Parathyroid adenoma (tissue), 2 donors: Measurements from ENCODE around the gene LACTBL1.

Source experiments
- H2AFZ ChIP-seq: fragments of 300-600 bp; sonication (generic); one replicate; pipeline ENCODE4 v1.7.0; 2017; ENCODE audit warnings: antibody characterized with exemption, mild to moderate bottlenecking
- H3K27ac ChIP-seq: fragments of 300-600 bp; sonication (generic); one replicate; pipeline ENCODE4 v1.7.0; 2017
- H3K27me3 ChIP-seq: fragments of 300-600 bp; sonication (generic); one replicate; pipeline ENCODE4 v1.7.0; 2017; ENCODE audit warnings: low read length; ENCODE audit not compliant: control insufficient read depth, insufficient read depth
- H3K36me3 ChIP-seq: fragments of 300-600 bp; sonication (generic); one replicate; pipeline ENCODE4 v1.7.0; 2017; ENCODE audit warnings: low read length; ENCODE audit not compliant: control insufficient read depth, insufficient read depth
- H3K4me1 ChIP-seq: fragments of 300-600 bp; sonication (generic); one replicate; pipeline ENCODE4 v1.7.0; 2017; ENCODE audit warnings: control low read depth
- H3K4me2 ChIP-seq: fragments of 300-600 bp; sonication (generic); one replicate; pipeline ENCODE4 v1.7.0; 2017; ENCODE audit warnings: low read length
- H3K4me3 ChIP-seq: fragments of 300-600 bp; sonication (generic); one replicate; pipeline ENCODE4 v1.7.0; 2017; ENCODE audit warnings: low read depth, low read length
- H3K79me2 ChIP-seq: fragments of 300-600 bp; sonication (generic); one replicate; pipeline ENCODE4 v1.7.0; 2017; ENCODE audit warnings: control low read depth
- H3K9ac ChIP-seq: fragments of 300-600 bp; sonication (generic); one replicate; pipeline ENCODE4 v1.7.0; 2017; ENCODE audit warnings: mild to moderate bottlenecking
- H3K9me3 ChIP-seq: fragments of 300-600 bp; sonication (generic); one replicate; pipeline ENCODE4 v1.7.0; 2017; ENCODE audit warnings: low read length; ENCODE audit not compliant: control insufficient read depth
- TF ChIP-seq, protein P1 (sequence below): fragments of 300-600 bp; sonication (generic); IDR thresholded peaks from one replicate; pipeline ENCODE4 v1.7.0; 2017; ENCODE audit warnings: antibody characterized with exemption, mild to moderate bottlenecking
- donor health status: primary hyperparathyroidism.

Gene LACTBL1

GRCh38 chr1:22914633-22915217 lies 57.9 kb downstream of the LACTBL1 start:
- H3K4me2 ChIP-seq, result no peak overlapping the region

DNA sequence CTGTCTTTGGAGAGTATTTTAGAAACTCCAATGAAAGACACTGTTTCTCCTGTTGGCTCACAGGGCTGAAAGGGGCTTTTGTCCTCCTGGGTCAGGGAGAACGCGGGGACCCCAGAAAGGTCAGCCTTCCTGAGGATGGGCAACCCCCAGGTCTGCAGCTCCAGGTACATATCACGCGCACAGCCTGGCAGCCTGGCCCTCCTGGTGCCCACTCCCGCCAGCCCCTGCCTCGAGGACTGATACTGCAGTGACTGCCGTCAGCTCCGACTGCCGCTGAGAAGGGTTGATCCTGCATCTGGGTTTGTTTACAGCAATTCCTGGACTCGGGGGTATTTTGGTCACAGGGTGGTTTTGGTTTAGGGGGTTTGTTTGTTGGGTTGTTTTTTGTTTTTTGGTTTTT lies 58.5 kb downstream of the LACTBL1 start:
- H3K79me2 ChIP-seq, result no peaks in the 10 kb centered on the region
- no peaks in the 10 kb centered on the region for H3K27me3 ChIP-seq
- no peaks in the 10 kb centered on the region for H3K36me3 ChIP-seq
- H3K4me2 ChIP-seq, result no peak overlapping the region
- no peaks in the 10 kb centered on the region for H3K4me1 ChIP-seq
- TF ChIP-seq, protein P1, sequence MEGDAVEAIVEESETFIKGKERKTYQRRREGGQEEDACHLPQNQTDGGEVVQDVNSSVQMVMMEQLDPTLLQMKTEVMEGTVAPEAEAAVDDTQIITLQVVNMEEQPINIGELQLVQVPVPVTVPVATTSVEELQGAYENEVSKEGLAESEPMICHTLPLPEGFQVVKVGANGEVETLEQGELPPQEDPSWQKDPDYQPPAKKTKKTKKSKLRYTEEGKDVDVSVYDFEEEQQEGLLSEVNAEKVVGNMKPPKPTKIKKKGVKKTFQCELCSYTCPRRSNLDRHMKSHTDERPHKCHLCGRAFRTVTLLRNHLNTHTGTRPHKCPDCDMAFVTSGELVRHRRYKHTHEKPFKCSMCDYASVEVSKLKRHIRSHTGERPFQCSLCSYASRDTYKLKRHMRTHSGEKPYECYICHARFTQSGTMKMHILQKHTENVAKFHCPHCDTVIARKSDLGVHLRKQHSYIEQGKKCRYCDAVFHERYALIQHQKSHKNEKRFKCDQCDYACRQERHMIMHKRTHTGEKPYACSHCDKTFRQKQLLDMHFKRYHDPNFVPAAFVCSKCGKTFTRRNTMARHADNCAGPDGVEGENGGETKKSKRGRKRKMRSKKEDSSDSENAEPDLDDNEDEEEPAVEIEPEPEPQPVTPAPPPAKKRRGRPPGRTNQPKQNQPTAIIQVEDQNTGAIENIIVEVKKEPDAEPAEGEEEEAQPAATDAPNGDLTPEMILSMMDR, result no peak
- no peak overlapping the region for H2AFZ ChIP-seq
- H3K4me3 ChIP-seq, result no peak overlapping the region
- no peak overlapping the region for H3K27ac ChIP-seq
- no peak overlapping the region for H3K9ac ChIP-seq
- H3K9me3 ChIP-seq, result no peaks in the 10 kb centered on the region

More at GRCh38 chr1:22914633-22915217, 57.9 kb downstream of the LACTBL1 start:
- Histone ChIP-seq H3K4me1 (no peaks in the 10 kb centered on the region), H2AFZ (no peak overlapping the region), H3K4me3 (no peak overlapping the region), H3K9ac (no peak overlapping the region), H3K27ac (no peak overlapping the region), H3K79me2 (no peaks in the 10 kb centered on the region), H3K27me3 (no peaks in the 10 kb centered on the region), H3K36me3 (no peaks in the 10 kb centered on the region), H3K9me3 (no peaks in the 10 kb centered on the region)
- TF ChIP-seq, protein P1, result no peak

- Histone ChIP-seq H3K79me2 (no peaks in the 10 kb centered on the region), H3K4me3 (no peak overlapping the region), H2AFZ (no peak overlapping the region), H3K36me3 (no peaks in the 10 kb centered on the region), H3K9me3 (no peaks in the 10 kb centered on the region), H3K27ac (no peak overlapping the region), H3K9ac (no peak overlapping the region), H3K4me1 (no peaks in the 10 kb centered on the region), H3K4me2 (no peak overlapping the region), H3K27me3 (no peaks in the 10 kb centered on the region)
- TF ChIP-seq, protein P1, result no peak
Observed at GRCh38 chr1:22913421-22914141, 59.1 kb downstream of the LACTBL1 start.

- Histone ChIP-seq H3K4me2 (no peak overlapping the region), H3K4me1 (no peaks in the 10 kb centered on the region), H3K36me3 (no peaks in the 10 kb centered on the region), H3K79me2 (no peaks in the 10 kb centered on the region), H3K4me3 (no peak overlapping the region), H3K9ac (no peak overlapping the region), H3K9me3 (no peaks in the 10 kb centered on the region), H3K27ac (no peak overlapping the region), H3K27me3 (no peaks in the 10 kb centered on the region), H2AFZ (no peak overlapping the region)
- TF ChIP-seq, protein P1, result no peak
Observed at GRCh38 chr1:22912311-22912710, 60.4 kb downstream of the LACTBL1 start.
